Epithelial cell of prostate (primary cell): ENCODE data around the gene PBX1.
"Not testable (repeated sequence)": the region's sequence is repeated elsewhere in the genome, so short reads cannot be mapped to it uniquely, and the experiment has no call there.

Experiments used
- DNase-seq: peaks from one replicate; pipeline ENCODE4 v3.0.0-alpha.2; 2011; ENCODE audit warnings: low read depth, low spot score
- H3K27ac ChIP-seq: fragments of 450-650 bp; 2 replicates; pipeline ENCODE4 v1.5.1; 2017; ENCODE audit warnings: mild to moderate bottlenecking

The PBX1 gene

DNA sequence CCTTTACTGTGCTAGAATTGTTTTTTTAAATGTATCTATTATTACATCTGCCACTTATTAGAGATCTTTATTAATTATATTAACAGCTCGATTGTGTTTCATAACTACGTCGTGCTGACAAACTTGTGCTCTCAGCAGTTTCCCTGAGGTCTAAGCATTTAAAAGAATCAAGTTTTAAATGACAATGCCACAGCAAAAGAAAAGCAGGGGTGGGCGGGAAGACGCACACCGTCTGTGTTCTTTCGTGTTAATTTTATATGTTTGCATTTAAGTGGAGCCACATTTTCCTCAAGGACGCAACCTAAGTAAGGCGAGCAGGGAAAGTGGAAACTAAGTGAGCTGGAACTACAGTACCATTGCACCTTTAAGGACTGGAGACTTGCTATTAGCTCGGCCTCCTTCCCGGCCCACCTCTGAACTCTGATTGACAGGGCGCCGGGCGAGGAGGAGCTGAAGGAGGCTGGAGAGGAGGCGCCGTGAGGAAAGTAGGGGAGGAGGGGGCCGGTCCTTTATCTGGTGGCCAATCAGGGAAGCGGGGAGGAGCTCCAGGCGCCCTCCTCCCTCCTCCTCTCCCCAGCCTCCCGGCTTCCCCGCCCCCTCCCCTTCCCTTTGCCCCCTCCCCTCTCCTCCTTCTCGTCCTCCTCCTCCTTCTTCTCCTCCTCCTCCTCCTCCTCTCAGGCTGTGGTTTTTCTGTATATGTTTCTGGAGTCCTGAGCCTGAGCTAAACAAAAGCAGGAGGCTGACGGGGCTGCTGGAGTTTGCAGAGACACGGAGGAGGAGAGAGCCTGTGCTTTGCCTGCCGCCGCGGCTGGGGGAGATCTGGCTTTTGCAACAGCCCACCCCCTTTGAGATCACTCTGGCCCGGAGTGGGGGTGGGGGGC is at the start of gene PBX1:
PBX1 (plus strand) TSS at position 724 of the 881 bp plus-strand sequence.
- DNase-seq: peak; percentile 92
- H3K27ac ChIP-seq: peak within 1 kb of the TSS; percentile 55

DNA sequence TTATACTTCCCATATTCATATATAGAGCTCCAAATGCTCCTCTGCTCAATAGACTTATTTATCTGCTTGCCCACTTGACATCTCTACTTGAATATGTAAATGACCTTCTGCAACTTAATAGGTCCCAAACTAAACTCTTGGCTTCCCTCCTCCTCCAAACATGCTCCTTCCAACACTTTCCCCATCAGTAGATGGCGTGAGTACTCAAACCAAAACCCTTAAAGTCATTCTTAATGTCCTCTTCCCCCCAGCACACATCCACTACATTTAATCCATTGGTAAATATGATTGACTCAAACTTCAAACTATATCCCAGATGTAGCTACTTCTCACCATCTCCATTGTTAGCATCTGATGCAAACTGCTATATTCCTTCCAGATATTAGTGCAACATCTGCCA is 48.5 kb upstream of the PBX1 start:
- no peak overlapping the region for H3K27ac ChIP-seq
- DNase-seq: no peak

DNA sequence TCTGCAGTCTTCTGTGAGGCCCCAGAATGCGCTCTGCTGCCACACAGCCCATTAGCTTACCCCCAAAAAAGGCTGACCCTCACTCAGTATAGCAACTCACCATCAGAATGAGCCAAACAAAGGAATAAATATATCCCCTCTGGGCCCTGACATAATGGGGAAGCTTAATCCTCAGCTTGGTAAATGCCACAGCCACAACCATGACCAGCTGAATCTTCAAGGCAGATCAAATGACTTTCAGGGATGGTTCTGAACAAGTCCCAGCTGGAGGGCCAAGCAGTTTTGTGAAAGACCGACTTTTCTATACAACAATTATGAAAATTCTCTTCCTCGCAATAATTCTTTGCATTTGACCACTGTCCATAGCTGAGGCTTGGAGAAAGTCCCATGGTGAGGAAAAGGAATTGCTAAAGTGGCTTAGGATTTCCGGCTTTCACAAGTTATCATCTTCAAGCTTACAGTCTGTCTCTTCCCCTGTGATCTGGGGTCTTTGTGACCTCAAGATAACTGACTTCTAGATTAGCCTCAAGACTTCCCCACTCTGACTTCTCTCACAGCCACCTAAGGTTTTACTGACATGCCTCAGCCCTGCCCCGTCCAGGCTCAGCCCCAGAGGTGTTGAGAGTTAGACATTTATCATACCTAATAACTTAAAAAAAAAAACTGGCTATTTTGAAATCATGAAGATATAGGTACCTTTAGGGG is 47.8 kb upstream of the PBX1 start:
- no peak overlapping the region for H3K27ac ChIP-seq
- DNase-seq: no peak

DNA sequence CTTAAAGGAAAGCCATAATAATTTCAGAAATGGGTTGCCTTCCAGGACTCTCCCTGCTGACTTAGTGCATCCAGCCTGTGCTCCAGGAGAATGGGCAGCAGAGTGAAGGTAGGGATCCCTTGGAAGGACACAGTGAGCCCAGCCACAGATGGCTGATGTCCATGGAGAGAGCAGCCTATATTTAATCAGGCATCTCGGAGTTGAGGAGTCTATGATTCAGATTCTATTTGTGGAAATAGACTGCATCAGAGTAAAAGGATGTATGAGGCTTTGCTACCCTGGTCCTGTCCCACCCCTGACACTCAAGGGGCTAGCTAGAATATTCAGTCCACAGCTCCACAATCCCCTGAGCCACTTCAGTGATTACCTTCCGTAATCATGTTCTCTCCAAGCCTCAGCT is 43.8 kb upstream of the PBX1 start:
- H3K27ac ChIP-seq: no peak overlapping the region
- no peak for DNase-seq

DNA sequence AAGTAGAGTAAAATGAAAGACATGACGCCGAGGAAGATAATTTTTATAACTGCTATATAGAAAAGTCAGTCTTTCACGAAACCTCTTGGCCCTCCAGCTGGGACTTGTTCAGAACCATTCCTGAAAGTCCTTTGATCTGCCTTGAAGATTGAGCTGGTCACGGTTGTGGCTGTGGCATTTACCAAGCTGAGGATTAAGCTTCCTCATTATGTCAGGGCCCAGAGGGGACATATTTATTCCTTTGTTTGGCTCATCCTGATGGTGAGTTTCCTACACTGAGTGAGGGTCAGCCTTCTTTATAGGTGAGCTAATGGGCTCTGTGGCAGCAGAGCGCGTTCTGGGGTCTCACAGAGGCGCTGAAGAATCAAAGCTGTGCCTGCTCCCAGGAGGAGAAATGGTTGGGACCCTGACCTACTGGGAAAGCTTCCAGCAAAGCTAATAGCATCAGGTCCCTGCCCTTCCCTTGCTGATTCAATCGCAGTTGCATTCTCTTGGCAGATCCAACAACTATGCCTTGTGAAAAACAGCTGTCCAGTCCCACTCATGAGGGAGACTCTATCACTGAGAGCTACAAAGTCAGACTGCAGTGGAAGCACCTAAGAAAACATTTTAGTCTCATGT is 43.2 kb upstream of the PBX1 start:
- H3K27ac ChIP-seq: no peak overlapping the region
- no peak for DNase-seq

DNA sequence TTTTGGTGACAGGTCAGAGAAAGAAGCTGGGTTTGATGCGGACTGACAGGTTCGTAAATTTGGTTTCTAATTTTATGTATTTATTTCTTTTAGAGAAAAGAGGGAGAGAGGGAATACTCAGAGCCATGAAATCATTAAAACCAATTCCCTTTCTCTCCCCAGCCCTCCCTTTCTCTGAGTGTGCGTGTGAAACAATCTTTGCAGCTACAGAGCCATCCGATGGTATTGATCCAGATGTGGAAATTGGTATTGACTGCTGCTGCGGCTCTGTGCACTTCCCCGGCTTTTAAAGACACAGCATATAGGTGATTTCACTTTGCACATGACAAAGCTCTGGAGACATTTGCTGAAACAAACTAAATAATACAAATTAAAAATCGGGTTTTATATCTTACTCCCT is 42.4 kb upstream of the PBX1 start:
- no peak overlapping the region for H3K27ac ChIP-seq
- no peak for DNase-seq

DNA sequence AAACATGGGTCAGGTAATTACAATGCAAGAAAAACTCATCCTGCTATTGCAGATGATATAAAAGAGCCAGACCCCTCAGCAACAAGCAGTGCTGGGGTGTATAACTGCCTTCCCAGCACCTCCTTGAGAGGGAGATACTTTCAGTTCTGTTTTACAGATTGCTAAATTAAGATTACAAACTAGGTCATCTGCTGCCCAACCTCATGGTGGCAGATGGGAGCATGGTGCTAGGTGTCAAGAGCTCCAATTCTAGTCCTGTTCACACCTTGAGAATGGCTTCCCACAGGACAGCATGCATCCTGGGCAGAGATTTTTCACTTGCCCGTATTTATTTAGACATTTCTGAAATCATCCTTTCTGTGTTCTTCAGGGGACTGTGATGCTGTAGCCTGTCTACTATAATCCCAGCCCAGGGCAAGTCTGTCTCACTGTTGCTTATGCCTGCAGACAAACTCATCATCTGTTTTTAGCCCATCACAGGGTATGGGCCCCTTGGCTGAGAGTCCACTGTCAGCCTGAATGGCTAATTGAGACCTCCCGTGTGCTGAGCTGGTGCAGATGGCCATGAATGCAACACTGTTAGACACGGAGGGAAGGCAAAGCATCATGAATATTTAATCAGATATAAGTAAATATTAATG is 40.2 kb upstream of the PBX1 start:
- no peak overlapping the region for H3K27ac ChIP-seq
- no peak for DNase-seq

DNA sequence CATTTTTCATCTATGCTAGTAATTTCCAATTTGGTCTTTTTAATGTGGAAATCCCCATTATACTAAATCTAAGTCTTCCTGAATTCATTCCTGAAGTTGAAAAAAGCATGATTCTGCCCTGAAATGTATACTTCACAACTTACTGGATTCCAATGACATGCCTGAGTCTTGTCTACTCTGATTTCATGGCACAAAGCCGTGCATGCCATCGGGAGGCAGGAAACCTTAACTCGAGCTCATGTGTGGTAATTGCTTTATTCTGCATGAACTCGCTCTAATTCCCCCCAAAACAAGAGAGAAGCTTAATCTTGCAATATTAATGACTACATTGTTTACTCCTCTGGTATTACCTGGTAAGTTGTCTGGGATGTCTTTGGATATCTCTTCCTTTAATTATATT is 39.6 kb upstream of the PBX1 start:
- no peak for DNase-seq
- no peak overlapping the region for H3K27ac ChIP-seq

DNA sequence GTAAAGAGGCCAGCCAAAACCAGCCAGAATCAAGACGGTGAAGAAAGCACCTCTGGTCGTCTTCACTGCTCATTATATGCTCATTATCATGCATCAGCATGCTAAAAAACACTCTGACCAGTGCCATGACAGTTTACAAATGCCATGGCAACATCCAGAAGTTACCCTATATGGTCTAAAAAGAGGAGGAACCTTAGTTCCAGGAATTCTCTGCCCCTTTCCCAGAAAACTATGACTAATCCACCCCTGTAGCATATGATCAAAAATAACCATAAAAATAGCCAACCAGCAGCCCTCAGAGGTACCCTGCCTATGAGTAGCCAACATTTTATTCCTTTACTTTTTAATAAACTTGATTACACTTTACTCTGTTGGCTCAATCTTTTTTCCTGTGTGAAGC is 34.2 kb upstream of the PBX1 start:
- H3K27ac ChIP-seq: no peak overlapping the region
- no peak for DNase-seq

DNA sequence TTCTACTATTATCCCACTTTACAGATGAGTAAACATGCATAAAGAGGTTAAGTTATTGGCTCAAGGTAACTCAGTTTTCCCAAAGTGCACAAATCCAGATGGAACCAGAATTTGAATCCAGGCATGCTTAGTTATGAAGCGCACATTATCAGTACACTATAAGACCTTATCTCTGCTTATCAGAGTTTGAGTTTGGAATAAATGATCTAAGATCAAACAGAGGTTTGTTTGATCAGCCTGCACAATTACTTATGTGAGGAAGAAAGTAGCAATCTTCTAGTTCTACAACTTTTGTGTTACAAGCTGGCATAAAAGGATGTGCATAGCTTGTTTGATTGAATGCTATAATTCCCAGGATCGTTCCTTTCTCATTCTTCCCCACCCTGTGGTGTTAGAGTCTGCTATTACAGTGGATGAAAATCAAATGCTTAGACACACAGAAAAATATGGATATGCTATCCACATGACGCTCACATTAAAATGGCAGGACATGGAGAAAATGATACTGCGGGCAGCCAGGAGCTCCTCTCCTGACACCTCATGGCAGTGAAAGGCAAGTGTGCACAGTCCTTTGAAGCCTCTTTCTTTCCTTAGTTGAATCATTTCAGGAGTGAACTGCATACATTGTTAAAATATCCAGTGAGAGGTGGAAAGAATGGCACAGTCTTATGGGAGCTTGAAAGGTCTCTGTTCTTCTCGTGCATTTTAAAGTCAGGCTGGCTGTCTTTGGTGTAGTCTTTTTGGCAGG is 23.9 kb upstream of the PBX1 start:
- DNase-seq: no peak
- H3K27ac ChIP-seq: no peak overlapping the region

DNA sequence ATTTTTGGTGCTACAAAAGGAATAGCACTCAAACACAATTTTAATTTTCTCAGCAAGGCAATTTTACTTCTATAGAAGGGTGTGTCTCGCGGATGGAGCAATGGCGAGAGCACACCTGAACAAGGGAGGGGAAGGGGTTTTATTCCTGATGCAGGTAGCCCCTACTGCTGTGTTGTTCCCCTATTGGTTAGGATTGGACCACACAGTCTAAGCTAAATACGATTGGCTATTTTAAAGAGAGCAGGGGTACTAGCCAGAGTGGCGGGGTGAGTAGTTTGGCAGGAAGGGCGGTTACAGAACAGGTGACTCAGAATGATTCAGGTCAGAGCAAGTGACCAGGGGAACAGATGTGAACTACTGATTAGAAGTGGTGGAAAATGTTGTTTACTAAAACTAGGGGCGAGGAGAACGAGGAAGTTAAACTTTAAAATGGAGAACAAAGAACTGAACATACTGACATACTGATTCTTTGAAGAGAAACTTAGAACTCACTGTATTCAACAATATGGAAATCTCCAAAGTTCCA is 6.5 kb upstream of the PBX1 start:
- DNase-seq, H3K27ac ChIP-seq: not testable (repeated sequence)

DNA sequence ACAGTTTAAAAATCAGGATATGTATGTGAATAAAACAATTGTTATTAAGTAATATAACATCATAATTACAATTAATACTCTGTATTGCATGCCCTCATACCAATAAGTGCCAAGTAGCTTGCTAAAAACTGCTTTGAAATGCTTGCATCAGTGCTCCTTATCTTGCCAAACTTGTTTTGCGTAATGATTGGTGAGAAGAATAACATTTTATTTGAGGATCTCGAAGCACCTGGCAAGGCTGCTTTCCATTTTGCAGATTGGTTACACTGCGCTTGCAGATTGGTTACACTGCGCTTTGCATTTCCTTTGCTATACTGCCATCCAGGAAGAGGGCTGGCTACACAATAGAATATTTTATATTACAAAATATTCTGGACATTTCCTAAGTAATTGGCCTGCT is 1.7 kb upstream of the PBX1 start:
- no peak overlapping the region for H3K27ac ChIP-seq
- DNase-seq: no peak

DNA sequence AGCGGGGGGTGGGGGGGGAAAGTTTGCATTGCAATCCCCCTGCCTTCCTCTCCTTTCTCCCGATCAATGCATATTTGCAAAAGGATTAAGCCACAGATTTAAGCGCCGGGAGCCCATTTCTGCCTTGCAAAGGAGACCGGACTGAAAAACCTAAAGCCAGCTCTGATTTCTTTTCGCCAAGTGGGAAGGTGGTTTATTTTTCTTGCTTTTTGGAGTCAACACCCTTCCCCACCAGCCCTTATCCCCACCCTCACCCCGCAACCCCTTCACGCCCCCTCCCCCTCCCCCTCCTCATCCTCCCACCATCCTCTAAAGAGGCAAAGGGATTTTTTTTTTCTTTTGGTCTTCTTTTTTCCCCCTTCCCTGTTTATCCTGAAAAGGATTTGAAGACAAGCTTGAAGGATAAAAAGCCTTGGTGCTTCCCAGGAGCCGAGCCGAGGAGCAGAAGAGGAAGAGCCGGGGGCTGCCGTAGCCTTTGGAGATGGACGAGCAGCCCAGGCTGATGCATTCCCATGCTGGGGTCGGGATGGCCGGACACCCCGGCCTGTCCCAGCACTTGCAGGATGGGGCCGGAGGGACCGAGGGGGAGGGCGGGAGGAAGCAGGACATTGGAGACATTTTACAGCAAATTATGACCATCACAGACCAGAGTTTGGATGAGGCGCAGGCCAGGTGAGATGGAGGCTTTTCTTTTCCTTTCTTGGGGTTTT is 513 bp downstream of the PBX1 start:
- H3K27ac ChIP-seq: peak overlapping the region; percentile 55
- DNase-seq: no peak

DNA sequence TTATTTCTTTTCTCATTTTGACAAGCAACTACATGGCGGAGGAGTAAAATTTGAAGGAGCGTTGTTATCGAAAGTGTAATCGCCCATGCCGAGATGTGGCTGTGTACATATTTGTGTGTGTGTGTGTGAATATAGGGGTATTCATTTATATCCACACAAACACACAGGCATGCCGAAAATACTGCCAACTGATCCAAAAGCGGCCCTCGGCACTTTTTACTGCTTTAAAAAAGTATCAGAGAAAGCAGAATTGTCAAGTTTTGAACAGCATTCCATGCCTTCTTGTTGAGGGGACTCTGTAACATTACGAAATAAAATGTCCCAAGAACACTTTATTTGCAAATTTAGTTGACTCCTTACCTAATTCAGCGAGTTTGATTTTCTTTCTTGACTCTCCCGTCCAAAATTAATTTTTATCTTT is 1.1 kb downstream of the PBX1 start:
- DNase-seq: no peak
- H3K27ac ChIP-seq: peak overlapping the region; percentile 55

DNA sequence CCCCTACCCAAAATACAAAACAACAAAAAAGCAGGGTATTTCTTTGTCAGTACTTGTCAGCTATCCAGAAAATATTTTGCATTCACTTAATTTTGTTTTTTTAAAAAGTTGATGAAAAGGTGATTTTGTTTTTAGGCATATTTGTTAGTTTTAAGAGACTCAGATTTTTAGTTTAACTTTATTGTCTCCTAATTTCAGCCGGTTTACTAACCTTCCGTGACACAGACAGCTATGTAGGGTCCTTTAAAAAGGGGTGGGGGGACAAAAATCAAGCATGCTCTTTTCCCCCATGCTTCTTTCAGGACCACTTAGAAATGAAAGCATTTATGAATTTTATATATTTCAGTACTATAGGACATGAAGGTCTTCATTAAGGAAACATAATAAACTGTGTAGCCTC is 1.6 kb downstream of the PBX1 start:
- peak overlapping the region; percentile 55 for H3K27ac ChIP-seq
- DNase-seq: no peak

DNA sequence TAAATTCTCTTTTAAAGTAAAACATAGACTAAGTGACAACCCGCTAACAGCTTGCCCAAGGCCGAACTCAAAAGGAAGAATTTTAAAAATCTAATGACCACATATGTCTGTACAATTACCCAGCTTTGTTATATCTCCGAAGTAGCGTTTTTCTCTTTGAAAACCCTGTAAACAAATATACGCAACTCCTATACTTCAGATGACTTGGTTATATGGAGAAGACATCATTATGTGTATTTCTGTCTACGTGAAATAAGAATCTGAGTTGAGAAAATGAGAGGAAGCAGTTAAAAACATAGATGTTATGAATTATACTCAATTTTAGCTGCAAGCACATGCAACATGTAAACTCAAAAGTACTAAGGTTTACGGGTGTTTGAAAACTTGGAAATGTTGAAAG is 2.0 kb downstream of the PBX1 start:
- peak overlapping the region; percentile 55 for H3K27ac ChIP-seq
- DNase-seq: no peak

DNA sequence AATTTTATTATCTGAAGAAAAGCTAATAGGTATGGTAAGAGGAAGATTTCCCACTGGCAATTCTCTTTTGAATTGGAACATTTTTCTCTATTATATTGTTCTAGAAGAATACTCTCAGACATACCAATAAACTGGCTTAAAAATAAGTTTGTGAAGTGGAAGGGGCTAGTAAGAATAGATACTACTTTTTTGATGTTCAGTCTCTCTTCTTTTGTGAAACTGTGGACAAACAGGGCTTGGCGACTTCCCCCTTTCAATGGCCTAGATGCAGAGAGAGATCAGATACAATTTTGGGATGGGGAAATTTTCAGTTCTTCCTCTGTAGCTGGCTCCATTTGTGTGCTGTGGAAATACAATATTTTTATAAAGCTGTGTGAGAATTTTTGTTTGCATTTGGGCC is 2.5 kb downstream of the PBX1 start:
- no peak for DNase-seq
- H3K27ac ChIP-seq: no peak overlapping the region

DNA sequence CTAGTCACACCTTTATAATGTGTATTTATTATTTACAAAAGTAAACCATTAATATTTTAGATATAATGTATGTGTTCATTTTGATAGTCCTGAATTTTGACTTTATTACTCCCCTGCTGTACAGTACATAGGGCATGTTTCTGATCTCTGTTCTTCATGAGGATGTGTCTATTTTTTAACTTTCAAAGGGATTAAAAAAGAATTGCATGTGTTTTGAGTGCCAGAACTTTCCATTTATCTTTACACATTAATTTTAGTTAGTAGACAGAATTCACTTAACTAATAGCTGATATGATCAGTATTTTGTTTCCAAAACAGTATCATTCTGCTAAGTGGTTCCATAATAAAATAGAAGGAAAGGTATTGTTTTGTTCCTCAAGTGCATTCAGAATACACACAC is 3.1 kb downstream of the PBX1 start:
- H3K27ac ChIP-seq: no peak overlapping the region
- no peak for DNase-seq

DNA sequence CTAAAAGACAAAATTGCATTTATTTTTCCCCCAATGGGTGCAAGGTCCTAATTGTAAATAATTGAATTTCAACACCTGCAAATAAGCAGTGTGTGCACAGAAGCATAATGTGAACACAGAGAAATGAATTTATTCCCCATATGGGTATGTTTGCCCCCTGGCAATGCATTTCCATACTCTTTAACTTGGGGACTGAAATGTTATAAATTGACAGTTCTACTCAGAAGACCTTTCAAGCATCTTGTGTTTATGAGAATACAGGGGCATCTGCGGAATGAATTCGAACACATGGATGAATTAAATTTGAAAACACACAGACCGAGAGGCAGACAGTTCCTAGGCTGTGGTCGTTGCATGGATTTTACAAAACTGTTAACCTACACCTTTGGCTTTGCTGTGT is 3.5 kb downstream of the PBX1 start:
- H3K27ac ChIP-seq: no peak overlapping the region
- no peak for DNase-seq
